Measurements from ENCODE around the gene SH3D19. TPM values are rescaled to one million over a fixed set of nuclear protein-coding genes. Genes with fewer than 3 reads are reported as not detected.

The SH3D19 gene
- total and polyA plus RNA-seq, 9 donors = 44.0 to 117 (median 91.4) TPM

DNA sequence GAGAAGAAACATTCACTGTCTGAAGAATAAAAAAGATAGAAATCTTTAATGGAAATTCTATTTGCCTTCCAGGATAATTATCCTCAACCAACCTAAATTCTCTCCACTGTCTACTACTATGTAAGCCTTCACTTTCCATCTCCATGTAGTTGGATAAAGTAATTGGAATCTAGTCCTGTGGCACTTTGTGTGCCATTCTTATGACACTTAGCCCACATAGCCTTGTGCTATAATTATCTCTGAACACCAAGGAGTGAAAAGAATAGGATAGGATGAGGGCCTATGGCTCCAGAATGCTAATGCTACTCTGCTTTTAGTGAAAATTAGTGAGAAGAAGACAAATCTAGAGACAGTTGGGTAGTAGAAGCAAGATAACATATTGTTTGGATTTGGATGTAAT lies 28.2 kb downstream of the SH3D19 start:
- no peak overlapping the region for H3K27ac ChIP-seq
- no peak for DNase-seq
- H3K9me3 ChIP-seq = no peaks in the 10 kb centered on the region
- intact Hi-C loops (cut with DNase I) = no loop called here
- TF ChIP-seq, protein P1, sequence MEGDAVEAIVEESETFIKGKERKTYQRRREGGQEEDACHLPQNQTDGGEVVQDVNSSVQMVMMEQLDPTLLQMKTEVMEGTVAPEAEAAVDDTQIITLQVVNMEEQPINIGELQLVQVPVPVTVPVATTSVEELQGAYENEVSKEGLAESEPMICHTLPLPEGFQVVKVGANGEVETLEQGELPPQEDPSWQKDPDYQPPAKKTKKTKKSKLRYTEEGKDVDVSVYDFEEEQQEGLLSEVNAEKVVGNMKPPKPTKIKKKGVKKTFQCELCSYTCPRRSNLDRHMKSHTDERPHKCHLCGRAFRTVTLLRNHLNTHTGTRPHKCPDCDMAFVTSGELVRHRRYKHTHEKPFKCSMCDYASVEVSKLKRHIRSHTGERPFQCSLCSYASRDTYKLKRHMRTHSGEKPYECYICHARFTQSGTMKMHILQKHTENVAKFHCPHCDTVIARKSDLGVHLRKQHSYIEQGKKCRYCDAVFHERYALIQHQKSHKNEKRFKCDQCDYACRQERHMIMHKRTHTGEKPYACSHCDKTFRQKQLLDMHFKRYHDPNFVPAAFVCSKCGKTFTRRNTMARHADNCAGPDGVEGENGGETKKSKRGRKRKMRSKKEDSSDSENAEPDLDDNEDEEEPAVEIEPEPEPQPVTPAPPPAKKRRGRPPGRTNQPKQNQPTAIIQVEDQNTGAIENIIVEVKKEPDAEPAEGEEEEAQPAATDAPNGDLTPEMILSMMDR (IDR thresholded peaks at IDR 0.05) = no peak
- TF ChIP-seq EP300 (IDR thresholded peaks at IDR 0.05) = no peak
- H3K4me1 ChIP-seq (ENCODE audit: insufficient read depth) = peaks cover 6% of the 10 kb centered on the region
- no peaks in the 10 kb centered on the region for H3K27me3 ChIP-seq
- no peaks in the 10 kb centered on the region for H3K36me3 ChIP-seq
- H3K4me3 ChIP-seq = no peak overlapping the region

DNA sequence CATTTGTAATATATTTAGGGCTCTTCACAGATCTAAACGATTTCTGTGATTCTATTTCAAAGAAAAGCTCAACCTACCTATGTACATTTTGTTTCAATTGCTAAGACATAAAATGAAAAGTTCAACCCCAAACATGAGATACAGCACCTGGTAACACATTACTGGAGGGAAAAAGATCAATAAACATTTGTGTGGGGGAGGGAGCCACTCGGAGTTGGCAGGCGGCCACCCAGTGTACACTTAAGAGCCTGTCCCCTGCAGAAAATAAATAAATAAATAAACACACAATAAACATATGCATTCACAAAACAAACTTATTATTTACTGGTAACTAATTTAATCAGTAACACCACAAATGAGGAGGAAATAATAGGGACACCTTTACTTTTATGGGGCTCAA lies 29.2 kb downstream of the SH3D19 start:
- Histone ChIP-seq H3K36me3 (no peaks in the 10 kb centered on the region), H3K9me3 (no peaks in the 10 kb centered on the region), H3K27me3 (no peaks in the 10 kb centered on the region), H3K4me3 (no peak overlapping the region), H3K4me1 (ENCODE audit: insufficient read depth) (peaks cover 4% of the 10 kb centered on the region), H3K27ac (no peak overlapping the region)
- intact Hi-C loops (cut with DNase I) = no loop called here
- no peak for DNase-seq
- WGBS, 3 donors = 37 to 43% (median 38%) methylated on average over 3 of the region's 3 CpGs
- TF ChIP-seq, protein P1 (IDR thresholded peaks at IDR 0.05) = no peak
- TF ChIP-seq POLR2A (IDR thresholded peaks at IDR 0.05) (no peak), EP300 (IDR thresholded peaks at IDR 0.05) (no peak)

DNA sequence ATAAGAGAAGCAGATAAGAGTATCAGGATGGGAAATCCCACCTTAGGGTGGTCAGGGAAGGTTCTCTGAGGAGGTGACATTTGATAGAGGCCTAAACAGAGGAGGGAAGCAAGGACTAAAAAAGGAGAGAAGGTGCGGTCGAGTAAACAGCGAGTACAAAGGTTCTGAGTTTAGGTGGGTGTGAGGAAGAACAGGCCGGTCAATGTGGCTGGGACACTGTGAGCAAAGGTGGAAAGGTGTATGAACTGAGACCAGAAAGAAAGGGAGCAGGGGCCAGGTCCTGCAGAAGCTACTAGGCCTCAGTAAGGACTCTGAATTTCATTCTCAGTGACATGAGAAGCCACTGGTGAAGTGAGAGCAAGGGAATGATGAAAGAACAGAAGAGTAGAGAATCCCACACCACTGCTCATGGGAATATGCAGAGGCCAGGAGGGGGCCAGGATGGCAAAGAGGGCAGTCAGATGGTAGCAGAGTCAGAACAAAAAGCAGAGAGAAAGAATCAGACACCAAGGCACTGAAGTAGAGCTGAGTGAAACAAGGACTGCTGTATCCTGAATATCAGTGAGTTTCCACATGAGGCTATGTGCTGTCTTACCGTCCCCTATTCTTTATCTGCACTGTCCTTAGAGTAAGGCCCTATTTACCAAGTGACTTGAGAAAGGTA lies 30.4 kb downstream of the SH3D19 start:
- peaks cover 4% of the 10 kb centered on the region for H3K4me1 ChIP-seq (ENCODE audit: insufficient read depth)
- DNase-seq = no peak
- intact Hi-C loops (cut with DNase I) = no loop called here
- no peak overlapping the region for H3K4me3 ChIP-seq
- TF ChIP-seq EP300 (IDR thresholded peaks at IDR 0.05) (no peak), POLR2A (IDR thresholded peaks at IDR 0.05) (no peak)
- TF ChIP-seq, protein P1 (IDR thresholded peaks at IDR 0.05) = no peak
- WGBS, 3 donors = 95 to 98% (median 97%) methylated on average over 5 of the region's 5 CpGs
- H3K27me3 ChIP-seq = no peaks in the 10 kb centered on the region
- H3K36me3 ChIP-seq = no peaks in the 10 kb centered on the region
- no peaks in the 10 kb centered on the region for H3K9me3 ChIP-seq
- H3K27ac ChIP-seq = no peak overlapping the region

DNA sequence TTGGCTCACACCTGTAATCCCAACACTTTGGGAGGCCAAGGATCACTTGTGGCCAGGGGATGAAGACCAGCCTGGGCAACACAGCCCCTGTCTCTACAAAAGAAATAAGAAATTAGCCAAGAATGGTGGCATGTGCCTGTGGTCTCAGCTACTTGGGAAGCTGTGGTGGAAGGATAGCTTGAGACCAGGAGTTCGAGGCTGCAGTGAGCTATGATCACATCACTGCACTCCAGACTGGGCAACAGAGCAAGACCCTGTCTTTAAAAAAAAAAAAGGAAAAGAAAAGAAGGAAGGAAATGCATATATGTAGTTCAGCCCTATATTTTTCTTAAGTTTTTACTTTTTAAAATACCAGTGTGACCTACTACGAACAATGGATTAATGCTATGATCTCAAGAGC lies 33.4 kb downstream of the SH3D19 start:
- TF ChIP-seq POLR2A (IDR thresholded peaks at IDR 0.05) (no peak), EP300 (IDR thresholded peaks at IDR 0.05) (no peak)
- TF ChIP-seq, protein P1 (IDR thresholded peaks at IDR 0.05) = no peak
- Histone ChIP-seq H3K4me1 (ENCODE audit: insufficient read depth) (peaks cover 3% of the 10 kb centered on the region), H3K27me3 (no peaks in the 10 kb centered on the region), H3K36me3 (no peaks in the 10 kb centered on the region), H3K27ac (no peak overlapping the region), H3K9me3 (no peaks in the 10 kb centered on the region), H3K4me3 (no peak overlapping the region)
- intact Hi-C loops (cut with DNase I) = no loop called here
- WGBS, 3 donors = 94 to 100% (median 97%) methylated on average over 2 of the region's 2 CpGs
- no peak for DNase-seq

All from ovary (tissue), 9 donors.